ENCODE measurements around the gene SLC24A2.

- TF ChIP-seq, protein P1, sequence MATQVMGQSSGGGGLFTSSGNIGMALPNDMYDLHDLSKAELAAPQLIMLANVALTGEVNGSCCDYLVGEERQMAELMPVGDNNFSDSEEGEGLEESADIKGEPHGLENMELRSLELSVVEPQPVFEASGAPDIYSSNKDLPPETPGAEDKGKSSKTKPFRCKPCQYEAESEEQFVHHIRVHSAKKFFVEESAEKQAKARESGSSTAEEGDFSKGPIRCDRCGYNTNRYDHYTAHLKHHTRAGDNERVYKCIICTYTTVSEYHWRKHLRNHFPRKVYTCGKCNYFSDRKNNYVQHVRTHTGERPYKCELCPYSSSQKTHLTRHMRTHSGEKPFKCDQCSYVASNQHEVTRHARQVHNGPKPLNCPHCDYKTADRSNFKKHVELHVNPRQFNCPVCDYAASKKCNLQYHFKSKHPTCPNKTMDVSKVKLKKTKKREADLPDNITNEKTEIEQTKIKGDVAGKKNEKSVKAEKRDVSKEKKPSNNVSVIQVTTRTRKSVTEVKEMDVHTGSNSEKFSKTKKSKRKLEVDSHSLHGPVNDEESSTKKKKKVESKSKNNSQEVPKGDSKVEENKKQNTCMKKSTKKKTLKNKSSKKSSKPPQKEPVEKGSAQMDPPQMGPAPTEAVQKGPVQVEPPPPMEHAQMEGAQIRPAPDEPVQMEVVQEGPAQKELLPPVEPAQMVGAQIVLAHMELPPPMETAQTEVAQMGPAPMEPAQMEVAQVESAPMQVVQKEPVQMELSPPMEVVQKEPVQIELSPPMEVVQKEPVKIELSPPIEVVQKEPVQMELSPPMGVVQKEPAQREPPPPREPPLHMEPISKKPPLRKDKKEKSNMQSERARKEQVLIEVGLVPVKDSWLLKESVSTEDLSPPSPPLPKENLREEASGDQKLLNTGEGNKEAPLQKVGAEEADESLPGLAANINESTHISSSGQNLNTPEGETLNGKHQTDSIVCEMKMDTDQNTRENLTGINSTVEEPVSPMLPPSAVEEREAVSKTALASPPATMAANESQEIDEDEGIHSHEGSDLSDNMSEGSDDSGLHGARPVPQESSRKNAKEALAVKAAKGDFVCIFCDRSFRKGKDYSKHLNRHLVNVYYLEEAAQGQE (IDR thresholded peaks at IDR 0.05; ENCODE audit: insufficient read depth in 1 of 2, low read depth in 2 of 2, low read length in 2 of 2), result no peak
- TF ChIP-seq POLR2AphosphoS5 (IDR thresholded peaks at IDR 0.05; ENCODE audit: low read depth, low read length) (no peak), SIN3A (IDR thresholded peaks at IDR 0.05; ENCODE audit: borderline replicate concordance, insufficient read depth, low read length) (no peak), TAF1 (IDR thresholded peaks at IDR 0.05; ENCODE audit: borderline replicate concordance, insufficient read depth, low read length) (no peak), FOXP2 (optimal IDR thresholded peaks at IDR 0.05; ENCODE audit: borderline replicate concordance, extremely low read depth, extremely low read length, insufficient read depth) (no peak)
Observed at GRCh38 chr9:19812194-19812593, 23.4 kb upstream of the SLC24A2 start.

Data from PFSK-1 (cell line).